Neural cell (in vitro differentiated cells): ENCODE data around the gene FBXO48. TPM values are rescaled to one million over a fixed set of nuclear protein-coding genes. Genes with fewer than 3 reads are reported as not detected.

Experiments
- H2AFZ ChIP-seq: fragments of 200-600, 300-800 bp; sonication (generic), shearing (Covaris generic); 2 replicates; pipeline ENCODE4 v1.6.0; 2014; ENCODE audit warnings: low read depth, mild to moderate bottlenecking, antibody characterized with exemption, low read length, moderate library complexity
- H3F3A ChIP-seq: fragments of 200-600 bp; shearing (Covaris generic); 2 replicates; pipeline ENCODE4 v1.6.1; 2016; ENCODE audit warnings: mild to moderate bottlenecking, moderate library complexity, mixed read lengths, antibody characterized with exemption, low read length; ENCODE audit not compliant: insufficient read depth, poor library complexity, severe bottlenecking
- H3K27ac ChIP-seq: fragments of 200-600, 300-800 bp; sonication (generic), shearing (Covaris generic); 2 replicates; pipeline ENCODE4 v1.5.1; 2014; ENCODE audit warnings: mild to moderate bottlenecking, low read length, moderate library complexity
- H3K27me3 ChIP-seq: fragments of 300-800, 200-600 bp; sonication (generic), shearing (Covaris generic); 2 replicates; pipeline ENCODE4 v1.6.0; 2014; ENCODE audit warnings: mild to moderate bottlenecking, low read depth, low read length, moderate library complexity; ENCODE audit not compliant: insufficient read depth
- H3K36me3 ChIP-seq: fragments of 300-800, 200-600 bp; sonication (generic), shearing (Covaris generic); 2 replicates; pipeline ENCODE4 v1.5.1; 2014; ENCODE audit warnings: mild to moderate bottlenecking, antibody characterized with exemption, low read length, moderate library complexity; ENCODE audit not compliant: insufficient read depth
- H3K4me2 ChIP-seq: fragments of 300-800, 200-600 bp; sonication (generic), shearing (Covaris generic); 2 replicates; pipeline ENCODE4 v1.6.0; 2014; ENCODE audit warnings: mild to moderate bottlenecking, low read length
- H3K4me3 ChIP-seq: fragments of 300-800, 200-600 bp; sonication (generic), shearing (Covaris generic); 2 replicates; pipeline ENCODE4 v1.5.1; 2014; ENCODE audit warnings: mild to moderate bottlenecking, low read length, moderate library complexity
- H3K79me2 ChIP-seq: fragments of 200-600 bp; shearing (Covaris generic); replicated peaks from 2 replicates; pipeline ENCODE4 v1.6.0; 2014; ENCODE audit warnings: mild to moderate bottlenecking, low read length, moderate library complexity; ENCODE audit not compliant: insufficient read depth
- H3K9ac ChIP-seq: fragments of 300-800, 200-600 bp; sonication (generic), shearing (Covaris generic); 2 replicates; pipeline ENCODE4 v1.6.1; 2016; ENCODE audit warnings: mild to moderate bottlenecking, low read length, mixed read lengths
- H3K9me2 ChIP-seq: fragments of 200-600 bp; shearing (Covaris generic); 2 replicates; pipeline ENCODE4 v1.6.1; 2016; ENCODE audit warnings: mild to moderate bottlenecking, low read length, mixed read lengths; ENCODE audit not compliant: insufficient read depth
- H3K9me3 ChIP-seq: fragments of 200-600, 300-800 bp; sonication (generic), shearing (Covaris generic); 2 replicates; pipeline ENCODE4 v1.6.1; 2016; ENCODE audit warnings: mild to moderate bottlenecking, mixed run types, low read length, moderate library complexity, mixed read lengths
- H4K20me1 ChIP-seq: fragments of 200-600 bp; shearing (Covaris generic); 2 replicates; pipeline ENCODE4 v1.6.1; 2016; ENCODE audit warnings: mild to moderate bottlenecking, mixed run types; ENCODE audit not compliant: insufficient read depth
- EP300 ChIP-seq: fragments of 450-650 bp; conservative IDR thresholded peaks from 2 replicates; pipeline ENCODE4 v1.6.1; 2014; ENCODE audit warnings: antibody characterized with exemption, mild to moderate bottlenecking, moderate library complexity; ENCODE audit not compliant: poor library complexity, severe bottlenecking
- EZH2 ChIP-seq: fragments of 200-600, 300-800 bp; shearing (Covaris generic), sonication (generic); IDR thresholded peaks from 2 replicates; pipeline ENCODE4 v1.6.1; 2014; ENCODE audit warnings: antibody characterized with exemption, low read length, borderline replicate concordance, mild to moderate bottlenecking; ENCODE audit not compliant: insufficient read depth, poor library complexity, severe bottlenecking
- MXI1 ChIP-seq: fragments of 450-650 bp; conservative IDR thresholded peaks from 2 replicates; pipeline ENCODE4 v1.6.1; 2014; ENCODE audit warnings: antibody characterized with exemption, mild to moderate bottlenecking; ENCODE audit not compliant: poor library complexity, severe bottlenecking
- POLR2AphosphoS5 ChIP-seq: IDR thresholded peaks from 2 replicates; pipeline ENCODE4 v1.6.1; 2012
- RAD21 ChIP-seq: fragments of 450-650 bp; conservative IDR thresholded peaks from 2 replicates; pipeline ENCODE4 v1.6.1; 2014; ENCODE audit warnings: antibody characterized with exemption, mild to moderate bottlenecking, moderate library complexity
- SMC3 ChIP-seq: fragments of 450-650 bp; conservative IDR thresholded peaks from 2 replicates; pipeline ENCODE4 v1.6.1; 2014; ENCODE audit warnings: antibody characterized with exemption, mild to moderate bottlenecking, moderate library complexity; ENCODE audit not compliant: poor library complexity
- TAF1 ChIP-seq: IDR thresholded peaks from 2 replicates; pipeline ENCODE4 v1.6.1; 2012; ENCODE audit warnings: low read depth
- polyA plus RNA-seq: library from polyadenylated mRNA; depleted of rRNA; stranded (reverse); fragments of >200 nt; gene quantifications from 2 replicates; pipeline ENCODE4 v1.2.3, GENCODE V29; 2014
- TF ChIP-seq, protein P1 (sequence below): IDR thresholded peaks from 2 replicates; pipeline ENCODE4 v1.6.1; 2012; ENCODE audit warnings: borderline replicate concordance
- TF ChIP-seq, protein P2 (sequence below): fragments of 450-650 bp; IDR thresholded peaks from 2 replicates; pipeline ENCODE4 v1.5.1; 2014; ENCODE audit warnings: antibody characterized with exemption, mild to moderate bottlenecking, moderate library complexity; ENCODE audit not compliant: poor library complexity, severe bottlenecking

Gene FBXO48
- polyA plus RNA-seq, 1 donor from 2014 or later, result 0.45 TPM

DNA sequence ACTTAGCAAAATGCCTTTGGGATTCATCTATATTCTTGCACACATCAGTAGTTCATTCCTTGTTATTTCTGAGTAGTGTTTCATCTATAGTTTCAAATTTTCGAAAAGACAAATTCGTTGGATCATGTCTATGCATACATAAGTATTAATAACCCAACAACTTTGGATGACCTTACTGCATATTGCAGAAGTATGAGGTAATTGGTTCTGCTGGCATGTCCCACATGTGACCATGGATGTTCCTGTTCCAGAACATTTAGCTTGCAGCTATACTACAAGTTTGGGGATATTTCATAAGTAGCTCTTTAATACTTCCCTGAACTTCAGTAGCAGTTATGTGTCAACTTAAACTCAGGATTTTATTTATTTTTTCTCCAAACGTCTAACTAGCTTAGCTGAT is 45.2 kb upstream of the FBXO48 start:
- Histone ChIP-seq H4K20me1 (no peaks in the 10 kb centered on the region), H3K4me3 (no peak overlapping the region), H3K4me2 (no peak overlapping the region), H2AFZ (no peak overlapping the region), H3K36me3 (no peaks in the 10 kb centered on the region), H3F3A (no peaks in the 10 kb centered on the region), H3K27me3 (no peaks in the 10 kb centered on the region), H3K9ac (no peak overlapping the region), H3K9me2 (no peaks in the 10 kb centered on the region), H3K79me2 (no peaks in the 10 kb centered on the region), H3K9me3 (no peaks in the 10 kb centered on the region), H3K27ac (no peak overlapping the region)
- TF ChIP-seq, protein P1, sequence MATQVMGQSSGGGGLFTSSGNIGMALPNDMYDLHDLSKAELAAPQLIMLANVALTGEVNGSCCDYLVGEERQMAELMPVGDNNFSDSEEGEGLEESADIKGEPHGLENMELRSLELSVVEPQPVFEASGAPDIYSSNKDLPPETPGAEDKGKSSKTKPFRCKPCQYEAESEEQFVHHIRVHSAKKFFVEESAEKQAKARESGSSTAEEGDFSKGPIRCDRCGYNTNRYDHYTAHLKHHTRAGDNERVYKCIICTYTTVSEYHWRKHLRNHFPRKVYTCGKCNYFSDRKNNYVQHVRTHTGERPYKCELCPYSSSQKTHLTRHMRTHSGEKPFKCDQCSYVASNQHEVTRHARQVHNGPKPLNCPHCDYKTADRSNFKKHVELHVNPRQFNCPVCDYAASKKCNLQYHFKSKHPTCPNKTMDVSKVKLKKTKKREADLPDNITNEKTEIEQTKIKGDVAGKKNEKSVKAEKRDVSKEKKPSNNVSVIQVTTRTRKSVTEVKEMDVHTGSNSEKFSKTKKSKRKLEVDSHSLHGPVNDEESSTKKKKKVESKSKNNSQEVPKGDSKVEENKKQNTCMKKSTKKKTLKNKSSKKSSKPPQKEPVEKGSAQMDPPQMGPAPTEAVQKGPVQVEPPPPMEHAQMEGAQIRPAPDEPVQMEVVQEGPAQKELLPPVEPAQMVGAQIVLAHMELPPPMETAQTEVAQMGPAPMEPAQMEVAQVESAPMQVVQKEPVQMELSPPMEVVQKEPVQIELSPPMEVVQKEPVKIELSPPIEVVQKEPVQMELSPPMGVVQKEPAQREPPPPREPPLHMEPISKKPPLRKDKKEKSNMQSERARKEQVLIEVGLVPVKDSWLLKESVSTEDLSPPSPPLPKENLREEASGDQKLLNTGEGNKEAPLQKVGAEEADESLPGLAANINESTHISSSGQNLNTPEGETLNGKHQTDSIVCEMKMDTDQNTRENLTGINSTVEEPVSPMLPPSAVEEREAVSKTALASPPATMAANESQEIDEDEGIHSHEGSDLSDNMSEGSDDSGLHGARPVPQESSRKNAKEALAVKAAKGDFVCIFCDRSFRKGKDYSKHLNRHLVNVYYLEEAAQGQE, result no peak

DNA sequence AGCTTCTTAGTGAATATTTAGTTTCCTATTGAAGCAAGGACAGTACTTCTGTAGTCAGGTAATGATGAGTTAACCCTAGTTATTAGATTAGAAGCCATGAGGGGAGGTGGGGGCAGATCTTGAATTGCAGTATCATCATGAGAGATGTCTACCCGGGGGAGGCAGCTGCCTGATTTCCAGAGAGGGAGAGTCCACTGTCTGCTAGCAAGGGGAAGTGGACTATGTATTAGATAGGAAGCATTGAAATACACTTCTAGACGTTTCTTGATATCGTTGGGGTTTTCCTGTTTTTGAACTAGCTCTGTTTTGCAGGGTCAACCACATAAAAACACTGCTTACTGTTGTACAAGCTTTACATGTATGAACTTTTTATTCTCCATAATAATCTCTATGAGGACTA is 39.1 kb upstream of the FBXO48 start:
- Histone ChIP-seq H3K79me2 (no peaks in the 10 kb centered on the region), H3K9me2 (no peaks in the 10 kb centered on the region), H3K4me2 (no peak overlapping the region), H3F3A (no peaks in the 10 kb centered on the region), H3K9ac (no peak overlapping the region), H3K27me3 (no peaks in the 10 kb centered on the region), H3K9me3 (no peaks in the 10 kb centered on the region), H3K4me3 (no peak overlapping the region), H4K20me1 (no peaks in the 10 kb centered on the region), H3K36me3 (no peaks in the 10 kb centered on the region), H2AFZ (no peak overlapping the region), H3K27ac (no peak overlapping the region)
- no peak for TF ChIP-seq EZH2
- no peak for TF ChIP-seq RAD21
- no peak for TF ChIP-seq TAF1
- TF ChIP-seq EP300, result no peak
- TF ChIP-seq MXI1, result no peak
- TF ChIP-seq SMC3, result no peak

DNA sequence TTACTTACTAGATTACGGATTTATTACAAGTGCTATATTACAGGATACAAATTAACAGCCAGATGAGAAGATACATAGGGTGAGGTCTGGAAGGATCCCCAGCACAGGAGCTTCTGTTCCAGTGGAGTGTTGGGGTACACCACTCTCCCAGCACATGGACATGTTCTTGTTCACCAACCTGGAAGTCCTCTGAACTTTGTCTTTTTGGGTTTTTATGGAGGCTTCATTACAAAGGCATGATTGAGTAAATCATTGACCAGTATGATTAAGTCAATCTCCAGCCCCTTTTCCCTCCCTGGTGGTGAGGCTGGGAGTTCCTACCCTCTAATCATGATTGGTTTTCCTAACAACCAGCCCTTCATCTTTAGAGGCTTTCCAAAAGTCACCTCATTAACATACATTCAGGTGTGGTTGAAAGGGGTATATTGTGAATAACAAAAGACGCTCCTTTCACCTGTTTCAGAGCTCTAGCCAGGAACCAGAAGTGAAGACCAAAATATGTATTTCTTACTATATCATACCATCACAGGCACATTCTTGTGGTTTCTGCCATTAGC is 38.6 kb upstream of the FBXO48 start:
- no peaks in the 10 kb centered on the region for H4K20me1 ChIP-seq
- no peaks in the 10 kb centered on the region for H3K9me2 ChIP-seq
- H3K79me2 ChIP-seq, result no peaks in the 10 kb centered on the region
- H3F3A ChIP-seq, result no peaks in the 10 kb centered on the region
- no peak for TF ChIP-seq RAD21
- TF ChIP-seq SMC3, result no peak
- TF ChIP-seq, protein P1, result no peak
- no peak for TF ChIP-seq POLR2AphosphoS5
- TF ChIP-seq, protein P2, sequence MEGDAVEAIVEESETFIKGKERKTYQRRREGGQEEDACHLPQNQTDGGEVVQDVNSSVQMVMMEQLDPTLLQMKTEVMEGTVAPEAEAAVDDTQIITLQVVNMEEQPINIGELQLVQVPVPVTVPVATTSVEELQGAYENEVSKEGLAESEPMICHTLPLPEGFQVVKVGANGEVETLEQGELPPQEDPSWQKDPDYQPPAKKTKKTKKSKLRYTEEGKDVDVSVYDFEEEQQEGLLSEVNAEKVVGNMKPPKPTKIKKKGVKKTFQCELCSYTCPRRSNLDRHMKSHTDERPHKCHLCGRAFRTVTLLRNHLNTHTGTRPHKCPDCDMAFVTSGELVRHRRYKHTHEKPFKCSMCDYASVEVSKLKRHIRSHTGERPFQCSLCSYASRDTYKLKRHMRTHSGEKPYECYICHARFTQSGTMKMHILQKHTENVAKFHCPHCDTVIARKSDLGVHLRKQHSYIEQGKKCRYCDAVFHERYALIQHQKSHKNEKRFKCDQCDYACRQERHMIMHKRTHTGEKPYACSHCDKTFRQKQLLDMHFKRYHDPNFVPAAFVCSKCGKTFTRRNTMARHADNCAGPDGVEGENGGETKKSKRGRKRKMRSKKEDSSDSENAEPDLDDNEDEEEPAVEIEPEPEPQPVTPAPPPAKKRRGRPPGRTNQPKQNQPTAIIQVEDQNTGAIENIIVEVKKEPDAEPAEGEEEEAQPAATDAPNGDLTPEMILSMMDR, result no peak
- H3K36me3 ChIP-seq, result no peaks in the 10 kb centered on the region
- no peak overlapping the region for H3K4me3 ChIP-seq
- no peak overlapping the region for H3K4me2 ChIP-seq
- no peak overlapping the region for H3K9ac ChIP-seq
- no peaks in the 10 kb centered on the region for H3K9me3 ChIP-seq
- H2AFZ ChIP-seq, result no peak overlapping the region
- H3K27me3 ChIP-seq, result no peaks in the 10 kb centered on the region
- H3K27ac ChIP-seq, result no peak overlapping the region
